Right renal pelvis (tissue), 4 donors: ENCODE results near the gene AREL1. TPM values are rescaled to one million over a fixed set of nuclear protein-coding genes. Genes with fewer than 3 reads are reported as not detected.

Experiments used
- DNase-seq, 4 donors: peaks; one replicate each; pipeline ENCODE4 v3.0.0-alpha.2; 2013; ENCODE audit warnings: low read depth in 4 of 4, low spot score in 3 of 4, missing footprints in 1 of 4
- polyA plus RNA-seq, 4 donors: library from polyadenylated mRNA; unstranded; fragments of 120-200 nt; gene quantifications; one replicate each; pipeline ENCODE4 v1.2.1, GENCODE V29; 2013; ENCODE audit not compliant: insufficient read length in 4 of 4

AREL1 gene
- polyA plus RNA-seq, 4 donors: 32.7 to 40.1 (median 37.6) TPM

DNA sequence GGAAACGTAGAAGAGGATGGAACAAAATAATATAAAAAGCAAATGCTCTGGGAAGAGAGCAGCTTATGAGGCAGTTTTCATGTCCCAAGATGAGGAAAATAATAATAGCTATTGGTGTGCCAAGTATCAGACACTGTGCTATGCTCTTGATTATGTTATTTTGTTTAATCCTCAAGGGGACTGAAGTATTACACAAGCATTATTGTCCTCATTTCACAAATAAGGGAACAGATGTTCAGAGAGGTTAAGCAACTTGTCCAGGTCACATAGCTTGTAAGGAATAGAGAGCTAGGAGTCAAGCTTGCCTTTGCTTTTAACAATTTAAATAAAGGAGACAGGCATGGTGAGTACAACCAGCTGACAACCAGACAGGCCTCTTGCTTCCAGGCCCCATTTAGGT is 73.9 kb downstream of the AREL1 start:
- DNase-seq: no peak

- DNase-seq: no peak
These were observed 74.8 kb downstream of the AREL1 start for GRCh38 chr14:74638066-74638465.

- DNase-seq: no peak
These were observed 75.7 kb downstream of the AREL1 start for GRCh38 chr14:74637178-74637550.

DNA sequence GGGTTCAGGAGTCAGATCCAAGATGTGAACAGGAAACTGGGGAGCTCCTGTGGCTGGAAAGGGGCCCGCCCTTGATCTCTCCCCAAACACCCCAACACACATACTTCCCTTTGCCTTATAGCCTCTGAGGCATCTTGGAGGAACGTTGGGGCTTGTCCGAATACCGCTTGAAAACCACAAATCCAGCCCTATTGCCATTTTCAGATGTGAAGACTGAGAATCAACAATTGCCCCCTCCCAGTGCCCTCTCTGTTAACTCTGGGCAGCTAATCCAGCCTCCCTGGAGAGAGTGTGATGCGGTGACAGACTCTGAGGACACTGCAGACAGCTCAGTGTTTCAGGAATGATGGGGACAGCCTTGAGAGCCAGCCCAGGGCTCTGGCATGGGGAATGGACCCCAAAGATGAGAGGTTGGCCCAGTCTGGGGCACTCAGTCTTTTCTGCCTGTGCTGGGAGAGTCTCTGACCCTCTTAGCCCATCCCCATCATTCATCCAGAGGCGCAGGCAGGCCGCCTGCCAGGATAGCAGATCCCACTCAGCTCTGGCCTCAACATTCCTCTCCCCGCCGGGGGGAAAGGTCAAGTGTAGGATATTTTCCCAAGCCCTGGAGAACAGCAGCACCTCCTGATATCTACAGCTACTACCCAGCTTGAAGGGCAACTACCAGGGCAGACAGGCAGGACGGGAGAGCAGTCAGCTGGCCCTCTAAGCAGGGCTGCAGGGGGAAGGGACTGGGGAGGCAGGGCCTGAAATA is 76.3 kb downstream of the AREL1 start:
- DNase-seq: no peak

GRCh38 chr14:74635847-74636246 is 77.0 kb downstream of the AREL1 start:
- DNase-seq: no peak

DNA sequence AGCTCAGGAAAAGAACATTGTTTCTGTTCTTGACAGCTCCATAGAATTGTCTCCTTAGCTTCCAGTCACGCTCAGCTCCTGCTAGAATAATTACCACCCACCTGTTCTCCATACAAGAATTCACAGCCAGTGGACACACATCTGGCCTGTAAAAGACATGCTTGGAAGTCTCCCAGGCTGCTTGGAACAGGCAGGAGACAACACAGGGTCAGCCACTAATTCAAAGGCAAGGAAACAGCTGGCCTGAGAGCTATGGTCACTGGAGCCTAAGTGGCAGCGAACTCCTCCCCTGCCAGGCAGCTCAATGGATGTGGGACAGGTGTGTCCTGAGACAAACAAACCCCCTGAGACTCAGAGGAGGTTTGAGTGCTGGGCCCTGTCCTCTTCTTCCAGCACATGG is 77.9 kb downstream of the AREL1 start:
- DNase-seq: no peak

- no peak for DNase-seq
These were observed 78.4 kb downstream of the AREL1 start for GRCh38 chr14:74634481-74634880.

DNA sequence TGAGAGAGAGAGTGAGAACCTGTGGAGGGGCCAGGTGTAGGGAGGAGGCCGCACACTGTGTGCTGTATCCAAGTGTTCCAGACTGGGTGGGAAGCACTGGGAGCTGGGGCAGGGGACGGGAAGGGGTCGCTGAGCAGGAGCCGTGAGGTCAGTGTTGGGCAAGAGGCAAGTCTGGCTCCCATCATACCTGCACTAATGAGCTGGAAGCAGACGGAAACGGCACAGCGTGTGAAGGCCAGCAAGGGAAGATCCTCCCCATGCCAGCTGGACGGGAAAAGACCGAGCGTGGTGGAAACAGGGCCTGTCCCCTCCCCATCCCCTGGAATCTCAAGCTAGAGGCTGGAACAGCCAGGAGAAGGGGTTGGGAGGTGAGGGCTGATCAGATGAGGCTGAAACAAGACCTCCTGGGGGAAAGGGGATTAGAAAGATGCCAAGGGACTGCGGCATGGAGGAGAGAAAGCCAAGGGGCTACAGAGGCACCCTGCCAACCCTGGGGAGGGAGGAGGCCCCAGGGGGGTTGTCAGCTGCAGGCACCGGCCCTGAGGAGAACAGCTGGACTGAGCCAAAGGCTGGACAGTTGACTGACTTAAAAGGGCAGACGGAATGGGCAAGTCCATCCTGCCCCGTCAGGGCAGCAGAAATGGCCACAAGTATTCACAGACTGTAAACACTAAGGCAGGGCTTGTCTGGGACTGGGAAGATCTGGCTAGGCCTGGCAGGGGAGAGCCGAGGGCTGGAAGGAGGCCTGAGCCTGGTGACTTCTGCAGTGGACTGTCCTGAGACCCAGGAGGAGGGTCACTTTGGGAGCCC is 81.8 kb downstream of the AREL1 start:
- no peak for DNase-seq

DNA sequence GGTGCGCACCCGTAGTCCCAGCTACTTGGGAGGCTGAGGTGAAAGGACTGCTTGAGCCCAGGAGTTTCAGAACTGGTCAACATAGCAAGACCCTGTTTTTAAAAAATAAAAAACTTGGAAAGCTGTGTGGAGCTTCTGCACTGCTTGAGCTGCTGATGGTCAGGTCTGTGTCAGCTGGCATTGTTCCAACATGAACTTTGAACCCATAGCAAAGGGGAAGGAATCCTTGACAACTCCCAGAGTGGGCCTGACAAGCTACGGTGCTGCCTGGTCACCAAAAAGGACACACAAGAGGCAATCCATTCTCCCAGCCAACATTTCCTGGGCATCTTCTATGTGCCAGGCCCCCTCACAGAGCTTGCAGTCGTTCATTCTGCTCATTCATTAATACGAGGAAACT is 84.5 kb downstream of the AREL1 start:
- DNase-seq: no peak

DNA sequence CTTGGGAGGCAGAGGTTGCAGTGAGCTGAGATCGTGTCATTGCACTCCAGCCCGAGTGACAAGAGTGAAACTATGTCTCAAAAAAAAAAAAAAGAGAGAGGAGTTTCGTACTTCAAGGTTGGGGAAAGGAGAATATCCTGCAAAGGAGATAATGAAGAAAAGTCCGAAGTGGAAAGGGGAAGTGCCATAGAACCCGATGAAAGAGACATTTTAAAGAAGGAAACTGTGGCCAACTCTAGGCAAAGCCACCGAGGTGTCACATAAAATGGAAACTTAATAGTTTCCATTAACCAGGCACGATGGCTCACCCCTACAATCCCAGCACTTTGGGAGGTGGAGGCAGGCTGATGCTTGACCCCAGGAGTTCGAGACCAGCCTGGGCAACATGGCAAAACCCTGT is 85.8 kb downstream of the AREL1 start:
- DNase-seq: no peak

DNA sequence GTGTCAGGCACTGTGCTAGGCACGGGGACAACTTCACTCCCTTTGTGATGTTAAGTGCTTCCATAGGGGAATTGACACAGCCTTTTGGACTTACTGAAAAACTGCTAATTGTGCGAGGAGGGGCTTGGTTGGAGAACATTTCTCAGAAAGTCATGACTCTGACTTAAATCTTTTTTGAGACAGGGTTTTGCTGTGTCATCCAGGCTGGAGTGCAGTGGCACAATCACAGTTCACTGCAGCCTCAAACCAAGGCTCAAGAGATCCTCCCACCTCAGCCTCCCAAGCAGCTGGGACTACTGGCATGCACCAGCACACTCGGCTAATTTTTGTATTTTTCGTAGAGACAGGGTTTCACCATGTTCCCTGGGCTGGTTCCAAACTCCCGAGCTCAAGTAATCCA is 90.6 kb downstream of the AREL1 start:
- no peak for DNase-seq

- DNase-seq: no peak
These were observed 91.3 kb downstream of the AREL1 start for GRCh38 chr14:74621556-74621955.

GRCh38 chr14:74620923-74621322 is 92.0 kb downstream of the AREL1 start:
- no peak for DNase-seq

DNA sequence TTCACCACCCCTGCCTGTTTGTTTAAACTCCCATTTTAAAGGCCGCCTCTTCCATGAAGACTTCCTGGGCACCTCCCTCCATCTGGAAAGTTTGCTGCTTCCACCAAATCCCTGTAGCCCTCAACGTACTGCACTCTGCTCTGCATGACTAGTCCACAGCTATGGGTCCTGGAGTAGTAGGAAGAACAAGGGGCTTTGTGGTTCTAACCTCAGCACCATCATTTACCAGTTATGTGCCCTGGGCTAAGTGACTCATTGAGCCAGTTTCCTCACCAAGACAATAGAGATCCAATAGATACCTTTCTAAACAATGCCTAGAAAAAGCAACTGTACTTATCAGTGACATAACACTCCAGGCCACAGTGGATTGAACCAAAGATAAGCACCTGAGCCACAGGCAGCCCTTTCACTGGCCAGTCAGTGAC is 92.4 kb downstream of the AREL1 start:
- DNase-seq: no peak

- no peak for DNase-seq
These were observed 93.2 kb downstream of the AREL1 start for GRCh38 chr14:74619672-74620131.

DNA sequence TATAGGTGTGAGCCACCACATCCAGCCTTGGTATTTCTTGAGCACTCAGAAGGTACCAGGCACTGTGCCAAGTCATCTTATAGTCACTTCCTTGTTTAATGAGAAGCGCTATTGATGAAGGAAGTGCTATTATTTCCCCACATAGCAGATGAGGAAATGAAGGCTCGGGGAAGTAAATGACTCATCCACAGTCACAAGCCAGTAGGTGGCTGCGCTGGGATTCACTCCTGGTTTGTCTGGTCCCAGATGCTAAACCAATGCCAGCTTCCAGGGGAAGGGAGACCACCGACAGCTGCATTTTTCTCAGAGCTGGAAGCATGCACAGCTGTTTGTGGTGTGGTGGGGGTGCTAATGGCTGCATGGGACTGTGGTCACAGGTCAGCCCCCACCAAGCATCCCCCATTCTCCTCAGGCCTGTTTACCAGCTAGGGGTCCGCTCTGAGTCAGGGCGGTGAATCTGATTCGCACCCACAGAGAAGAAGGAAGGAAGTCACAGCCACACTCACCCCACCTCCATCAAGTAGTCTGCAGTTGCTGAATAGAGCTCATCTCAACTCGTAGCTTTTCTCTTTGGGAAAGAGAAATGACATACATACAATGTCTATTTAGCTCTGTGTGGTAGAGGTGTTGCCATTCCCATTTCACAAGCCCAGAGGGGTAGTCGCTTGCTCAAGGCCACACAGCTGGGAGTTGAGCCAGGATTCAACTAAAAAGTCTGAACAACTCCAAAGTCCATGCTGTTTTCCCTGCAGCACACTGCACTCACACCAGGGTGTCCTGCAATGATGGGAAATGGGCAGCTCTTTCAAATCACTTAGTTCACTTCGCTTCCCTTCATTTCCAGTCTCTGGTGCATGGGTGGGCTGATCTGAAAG is 94.6 kb downstream of the AREL1 start:
- no peak for DNase-seq

DNA sequence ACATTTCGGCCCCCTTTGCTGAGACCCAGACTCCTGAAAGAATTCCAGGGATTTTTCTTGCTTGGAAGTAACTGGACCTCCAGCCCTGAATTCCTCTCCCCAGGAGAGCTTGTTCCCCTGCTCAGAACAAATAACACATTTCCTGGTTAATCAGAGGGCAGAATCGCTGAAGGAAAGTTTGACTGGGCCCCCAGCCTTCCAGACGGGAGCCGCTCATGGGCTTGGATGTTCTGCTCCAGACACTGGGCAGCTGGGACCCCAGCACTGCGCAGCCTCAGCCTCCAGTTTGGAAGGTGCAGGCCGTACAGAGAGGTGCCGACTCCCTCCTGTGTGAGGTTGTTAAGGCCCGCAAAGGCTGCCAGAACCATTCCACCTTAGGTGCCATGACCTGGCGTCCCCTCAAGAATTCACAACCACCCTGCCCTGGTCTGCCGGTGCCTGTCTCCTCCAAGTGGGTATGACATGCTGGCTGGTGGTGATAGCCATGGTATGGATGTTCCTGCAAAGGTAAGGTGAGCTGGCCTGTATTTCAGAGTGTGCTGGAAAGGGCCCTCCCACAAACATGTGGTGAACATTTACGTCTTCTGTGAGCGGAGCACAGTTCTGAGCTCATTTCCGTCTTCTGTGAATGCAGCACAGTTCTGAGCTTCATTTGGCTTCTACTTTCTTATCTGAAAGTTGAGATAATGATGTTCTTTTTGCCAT is 95.7 kb downstream of the AREL1 start:
- no peak for DNase-seq

DNA sequence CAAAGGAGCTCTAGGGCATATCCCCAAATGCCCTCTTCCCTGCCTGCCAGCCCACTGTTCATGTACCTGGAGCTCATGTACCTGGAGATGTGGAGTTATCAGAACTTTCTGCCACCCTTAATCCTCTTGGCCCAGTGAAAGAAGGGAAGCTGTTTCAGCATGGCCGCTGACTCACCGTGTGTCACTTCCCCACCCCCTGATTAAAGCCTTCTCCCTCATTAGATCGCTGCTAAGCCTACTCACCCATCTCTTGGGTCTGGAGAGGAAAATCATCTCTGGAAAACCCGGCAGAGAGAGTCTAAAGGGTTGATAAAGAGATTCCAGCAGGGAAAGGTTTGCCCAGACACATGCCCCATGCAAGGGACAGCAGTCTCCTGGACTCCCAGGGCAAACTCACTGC is 96.4 kb downstream of the AREL1 start:
- DNase-seq: no peak

DNA sequence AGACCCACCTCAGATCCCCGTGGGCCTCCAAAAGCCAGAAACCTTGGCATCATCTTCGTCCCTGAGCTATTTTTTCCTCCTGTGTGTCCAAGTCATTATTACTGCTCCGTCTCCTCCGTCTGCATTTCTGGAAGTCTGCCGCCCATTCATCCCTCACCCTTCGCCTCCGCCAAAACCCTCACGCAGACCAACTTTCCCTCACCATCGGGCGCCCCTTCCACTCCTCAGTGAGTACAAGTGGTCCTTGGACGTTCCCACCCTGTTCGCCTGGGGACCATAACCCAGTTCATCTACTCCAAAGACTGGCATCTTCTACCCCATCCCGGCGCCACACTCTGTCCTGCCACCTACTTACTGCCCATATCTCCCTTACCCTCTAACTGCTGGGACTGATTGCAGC is 97.1 kb downstream of the AREL1 start:
- no peak for DNase-seq
